H1 (cell line): ENCODE data around the gene ACTR5. TPM values are rescaled to one million over a fixed set of nuclear protein-coding genes. Genes with fewer than 3 reads are reported as not detected.

Source experiments
- CTCF ChIA-PET: fragments of 300-600 bp; sonication (Branson Sonifier 250); formaldehyde crosslinking; loops from one replicate; lab custom pipeline; 2021; ENCODE audit not compliant: partially characterized antibody; lab: Charles Lee
- POLR2A ChIA-PET: fragments of 300-600 bp; sonication (Branson Sonifier 250); formaldehyde crosslinking; loops from one replicate; lab custom pipeline; 2021; ENCODE audit warnings: inconsistent platforms; ENCODE audit not compliant: partially characterized antibody; lab: Charles Lee
- DNase-seq, 2 experiments: peaks; one replicate each; pipeline versions ENCODE4 v3.0.0 to v3.0.0-alpha.2; 2010 to 2022; ENCODE audit warnings: low spot score in 2 of 2, low read depth in 1 of 2, mixed read lengths in 1 of 2
- FAIRE-seq: peaks from 2 replicates; lab custom pipeline; 2011; peaks lifted over from hg19 to GRCh38; lab: Jason Lieb, UNC
- H2AFZ ChIP-seq: 2 replicates; pipeline ENCODE4 v1.8.1; 2012; ENCODE audit warnings: low read length, inconsistent platforms
- H2AK5ac ChIP-seq: 2 replicates; pipeline ENCODE4 v1.6.1; 2013; ENCODE audit warnings: low read depth, low read length
- H2BK120ac ChIP-seq: replicated peaks from 2 replicates; pipeline ENCODE3; 2013; ENCODE audit warnings: low read depth, low read length, inconsistent platforms
- H2BK12ac ChIP-seq: 2 replicates; pipeline ENCODE4 v1.6.1; 2013; ENCODE audit warnings: low read depth, low read length
- H2BK15ac ChIP-seq: 2 replicates; pipeline ENCODE4 v1.6.1; 2013; ENCODE audit warnings: low read length
- H2BK20ac ChIP-seq: 2 replicates; pipeline ENCODE4 v1.6.1; 2013; ENCODE audit warnings: low read length
- H2BK5ac ChIP-seq: 2 replicates; pipeline ENCODE4 v1.6.1; 2013; ENCODE audit warnings: low read depth, low read length
- H3K14ac ChIP-seq: 2 replicates; pipeline ENCODE4 v1.6.1; 2013; ENCODE audit warnings: inconsistent platforms; ENCODE audit not compliant: insufficient read length
- H3K18ac ChIP-seq: 2 replicates; pipeline ENCODE4 v1.6.1; 2013; ENCODE audit warnings: low read length; ENCODE audit errors: extremely low read depth
- H3K23ac ChIP-seq: 2 replicates; pipeline ENCODE4 v1.6.1; 2013; ENCODE audit warnings: inconsistent platforms; ENCODE audit not compliant: insufficient read length
- H3K23me2 ChIP-seq: 2 replicates; pipeline ENCODE4 v1.6.1; 2013; ENCODE audit warnings: low read depth, low read length
- H3K27ac ChIP-seq: 2 replicates; pipeline ENCODE4 v1.6.1; 2011; ENCODE audit warnings: low read depth, low read length, inconsistent platforms
- H3K27me3 ChIP-seq, 4 experiments: replicated peaks in 1 of 4; 1 replicate in 1 of 4; 2 replicates in 3 of 4; pipeline versions ENCODE4 v1.6.1 to v1.8.1; 2011 to 2013; ENCODE audit warnings: low read length in 3 of 4, mild to moderate bottlenecking in 3 of 4, inconsistent platforms in 2 of 4, mixed read lengths in 2 of 4, moderate library complexity in 1 of 4; ENCODE audit not compliant: control insufficient read depth in 3 of 4, insufficient read depth in 3 of 4; ENCODE audit errors: extremely low read depth in 1 of 4
- H3K36me3 ChIP-seq, 4 experiments: 2 replicates each; pipeline versions ENCODE4 v1.6.1 to v1.8.1; 2011 to 2013; ENCODE audit warnings: mild to moderate bottlenecking in 4 of 4, low read length in 3 of 4, moderate library complexity in 2 of 4, control low read depth in 1 of 4, inconsistent platforms in 1 of 4; ENCODE audit not compliant: insufficient read depth in 4 of 4, control insufficient read depth in 2 of 4
- H3K4ac ChIP-seq: replicated peaks from 2 replicates; pipeline ENCODE3; 2013; ENCODE audit warnings: low read length, low read depth, mixed read lengths, inconsistent platforms; ENCODE audit not compliant: insufficient read length
- H3K4me1 ChIP-seq, 4 experiments: replicated peaks in 1 of 4; 1 replicate in 1 of 4; 2 replicates in 3 of 4; pipeline versions ENCODE4 v1.6.1 to v1.8.1; 2011 to 2013; ENCODE audit warnings: low read length in 3 of 4, inconsistent platforms in 2 of 4, mixed read lengths in 1 of 4; ENCODE audit not compliant: insufficient read depth in 4 of 4, control insufficient read depth in 3 of 4
- H3K4me2 ChIP-seq, 2 experiments: 2 replicates each; pipeline versions ENCODE4 v1.6.1 to v1.8.1; 2011 to 2013; ENCODE audit warnings: low read depth in 2 of 2, low read length in 2 of 2, control low read depth in 1 of 2, inconsistent platforms in 1 of 2, mild to moderate bottlenecking in 1 of 2; ENCODE audit not compliant: insufficient read depth in 1 of 2
- H3K4me3 ChIP-seq, 4 experiments: fragments of 200-600, 300-600 bp in 1 of 4; sonication (generic), shearing (Covaris generic), sonication (Bioruptor Twin) in 1 of 4; 2 replicates each; pipeline versions ENCODE4 v1.5.1 to v1.8.1; 2011 to 2016; ENCODE audit warnings: low read length in 4 of 4, low read depth in 3 of 4, control low read depth in 2 of 4, inconsistent platforms in 2 of 4, mild to moderate bottlenecking in 2 of 4, mixed read lengths in 1 of 4, moderate library complexity in 1 of 4; ENCODE audit not compliant: insufficient read depth in 2 of 4; ENCODE audit errors: extremely low read depth in 1 of 4
- H3K56ac ChIP-seq: replicated peaks from 2 replicates; pipeline ENCODE3; 2013; ENCODE audit warnings: low read depth, mild to moderate bottlenecking, mixed read lengths, low read length, inconsistent platforms; ENCODE audit not compliant: insufficient read length
- H3K79me1 ChIP-seq: 2 replicates; pipeline ENCODE4 v1.6.1; 2013; ENCODE audit warnings: low read depth, low read length, control low read depth
- H3K79me2 ChIP-seq, 2 experiments: 2 replicates each; pipeline versions ENCODE4 v1.6.1 to v1.8.1; 2012 to 2013; ENCODE audit warnings: low read length in 2 of 2, mild to moderate bottlenecking in 2 of 2, inconsistent platforms in 1 of 2; ENCODE audit not compliant: insufficient read depth in 2 of 2, control insufficient read depth in 1 of 2
- H3K9ac ChIP-seq, 4 experiments: replicated peaks in 1 of 4; 1 replicate in 1 of 4; 2 replicates in 3 of 4; pipeline versions ENCODE4 v1.6.1 to v1.8.1; 2011 to 2013; ENCODE audit warnings: low read depth in 3 of 4, low read length in 3 of 4, control low read depth in 2 of 4, mild to moderate bottlenecking in 2 of 4, moderate library complexity in 2 of 4, inconsistent platforms in 1 of 4; ENCODE audit errors: extremely low read depth in 1 of 4
- H3K9me3 ChIP-seq, 2 experiments: 2 replicates each; pipeline versions ENCODE4 v1.6.1 to v1.8.1; 2012 to 2013; ENCODE audit warnings: mild to moderate bottlenecking in 2 of 2, moderate library complexity in 2 of 2, control low read depth in 1 of 2, inconsistent platforms in 1 of 2, low read depth in 1 of 2, low read length in 1 of 2, mixed read lengths in 1 of 2; ENCODE audit not compliant: insufficient read depth in 2 of 2
- H4K20me1 ChIP-seq, 2 experiments: replicated peaks in 1 of 2; 2 replicates each; pipeline versions ENCODE3 to v1.8.1; 2011 to 2013; ENCODE audit warnings: inconsistent platforms in 2 of 2, low read length in 2 of 2, mild to moderate bottlenecking in 1 of 2; ENCODE audit not compliant: insufficient read depth in 2 of 2, control insufficient read depth in 1 of 2
- H4K5ac ChIP-seq: 2 replicates; pipeline ENCODE4 v1.6.1; 2013; ENCODE audit warnings: low read length, low read depth, mixed read lengths, inconsistent platforms; ENCODE audit not compliant: insufficient read length
- H4K8ac ChIP-seq: 2 replicates; pipeline ENCODE4 v1.8.0; 2013; ENCODE audit warnings: mild to moderate bottlenecking, moderate library complexity, low read length, inconsistent platforms; ENCODE audit not compliant: insufficient read depth; ENCODE audit errors: extremely low read depth
- H4K91ac ChIP-seq: replicated peaks from 2 replicates; pipeline ENCODE3; 2013; ENCODE audit warnings: low read length, mixed read lengths, inconsistent platforms; ENCODE audit not compliant: insufficient read length
- CTCF ChIP-seq, 3 experiments: IDR thresholded peaks; 1 replicate in 2 of 3; 2 replicates in 1 of 3; pipeline versions ENCODE4 v1.5.1 to v1.6.1; 2011; ENCODE audit warnings: low read length in 3 of 3, mild to moderate bottlenecking in 3 of 3, inconsistent platforms in 2 of 3, low read depth in 1 of 3, moderate library complexity in 1 of 3; ENCODE audit not compliant: insufficient read depth in 1 of 3; ENCODE audit errors: control extremely low read depth in 1 of 3
- GTF2F1 ChIP-seq: IDR thresholded peaks from 2 replicates; pipeline ENCODE4 v1.6.1; 2012; ENCODE audit warnings: low read depth, low read length, improper control_type of control experiment, borderline replicate concordance
- PHF8 ChIP-seq: fragments of 200-600 bp; sonication (generic); conservative IDR thresholded peaks from 2 replicates; pipeline ENCODE4 v1.7.1; 2012; ENCODE audit warnings: low read depth, mild to moderate bottlenecking, inconsistent platforms, low read length, moderate library complexity
- RAD21 ChIP-seq, 2 experiments: IDR thresholded peaks in 1 of 2; conservative IDR thresholded peaks in 1 of 2; 2 replicates each; pipeline ENCODE4 v1.6.1; 2011; ENCODE audit warnings: low read depth in 2 of 2, low read length in 2 of 2, improper control_type of control experiment in 1 of 2, inconsistent platforms in 1 of 2, mild to moderate bottlenecking in 1 of 2, moderate library complexity in 1 of 2
- WGBS, 2 experiments: shearing (Covaris generic) in 1 of 2; methylation state at CpG; one replicate each; pipeline versions ENCODE4 v1.1.6 to v1.1.7; 2013 to 2015; ENCODE audit warnings: low lambda C conversion rate in 2 of 2, mixed read lengths in 2 of 2, inconsistent platforms in 1 of 2, low coverage in 1 of 2, missing lambda C conversion rate in 1 of 2; ENCODE audit not compliant: insufficient replicate concordance in 2 of 2, insufficient coverage in 1 of 2, insufficient read length in 1 of 2; ENCODE audit errors: extremely low coverage in 1 of 2, missing lambda C conversion rate in 1 of 2; 5-methylcytosine and 5-hydroxymethylcytosine counted together
- polyA plus RNA-seq, 7 experiments: library from polyadenylated mRNA; depleted of rRNA in 3 of 7; stranded (reverse) in 5 of 7; unstranded in 2 of 7; fragments of >200 nt in 5 of 7; fragments of 200-250 nt in 2 of 7; gene quantifications; 1 replicate in 5 of 7; 2 replicates in 1 of 7; 4 replicates in 1 of 7; pipeline versions ENCODE4 v1.2.1 to v1.2.3, GENCODE V29; 2011 to 2013; ENCODE audit warnings: missing spikeins in 2 of 7, mixed read lengths in 2 of 7
- total RNA-seq: library from RNA; stranded (reverse); fragmentation: NEBNext Ultra II Directional; extraction: Animal tissue kit (Norgen Biotek cat#: 25700); gene quantifications from 2 replicates; pipeline ENCODE4 v1.2.1, GENCODE V29; 2021

Gene ACTR5
- total and polyA plus RNA-seq, 2 of the 8 experiments (the other 6 are each of a cell fraction or from before 2014, with no cell fraction given), result 10.4 to 14.4 TPM

- no peak overlapping the region for H2BK5ac ChIP-seq
- peaks cover 2 to 12% (median 11%) of the 10 kb centered on the region in 4 experiments for H3K27me3 ChIP-seq
- H3K4ac ChIP-seq, result no peak overlapping the region
- ChIA-PET CTCF (interaction anchor here (0.6 to 11.6 kb wide), 34 partner anchors 8 to 1562 kb away, joined by 3 to 223 read pairs (median 6); partner anchors contain the start of genes PPP1R16B and SLC32A1), POLR2A (interaction anchor here (0.7 to 1.2 kb wide), 2 partner anchors 28 to 142 kb away, joined by 3 read pairs; no protein-coding TSS in a partner anchor)
- H3K27ac ChIP-seq, result no peak overlapping the region
- no peaks in the 10 kb centered on the region for H3K9me3 ChIP-seq
- peaks cover 4 to 15% of the 10 kb centered on the region in 2 experiments; a peak in 3 of 4 replicates for H3K79me2 ChIP-seq
- no peak overlapping the region for H3K56ac ChIP-seq
- no peak overlapping the region for H2BK15ac ChIP-seq
- H3K14ac ChIP-seq, result no peak overlapping the region
- no peak overlapping the region for H2BK20ac ChIP-seq
- H2AK5ac ChIP-seq, result no peak overlapping the region
- no peak overlapping the region for H4K5ac ChIP-seq
- H4K20me1 ChIP-seq, result peaks cover 0 to 12% of the 10 kb centered on the region in 2 experiments
- no peaks in the 10 kb centered on the region; the same call in 1 of the 2 replicates for H3K79me1 ChIP-seq
- peaks cover 3 to 7% (median 6%) of the 10 kb centered on the region in 4 experiments; a peak in 4 of 7 replicates for H3K4me1 ChIP-seq
- H3K4me2 ChIP-seq, result no peak overlapping the region
- H2BK12ac ChIP-seq, result no peak overlapping the region
- no peak overlapping the region for H2BK120ac ChIP-seq
- FAIRE-seq (no peak), DNase-seq (no peak)
- no peak overlapping the region for H4K91ac ChIP-seq
- no peak overlapping the region for H4K8ac ChIP-seq
- H2AFZ ChIP-seq, result no peak overlapping the region
- no peak overlapping the region for H3K23ac ChIP-seq
- no peak for TF ChIP-seq PHF8
- TF ChIP-seq RAD21 (IDR thresholded peaks at IDR 0.05 in 1 of 2, conservative IDR thresholded peaks at IDR 0.05 in 1 of 2; ENCODE audit: low read depth in 2 of 2, low read length in 2 of 2), result peak; percentile 83
- TF ChIP-seq GTF2F1, result no peak
- peak in 2 of 3 experiments; percentile 65 to 69; a peak in 3 of 4 replicates for TF ChIP-seq CTCF (IDR thresholded peaks at IDR 0.05; ENCODE audit: control extremely low read depth in 1 of 3, insufficient read depth in 1 of 3, low read depth in 1 of 3, low read length in 3 of 3)
- H3K36me3 ChIP-seq, result peaks cover 9 to 19% (median 17%) of the 10 kb centered on the region in 4 experiments
- no peak overlapping the region for H3K4me3 ChIP-seq
- peaks cover 6% of the 10 kb centered on the region for H3K23me2 ChIP-seq
- no peak overlapping the region for H3K9ac ChIP-seq
- H3K18ac ChIP-seq, result no peak overlapping the region
- 67% methylated on average over 5 of the region's 5 CpGs; no CpG with 5 or more reads in 1 of the 2 experiments for WGBS, 2 experiments
These were observed 3.2 kb downstream of the ACTR5 start for GRCh38 chr20:38751360-38751976.
